ENCODE data around the gene LRRC36. TPM values are rescaled to one million over a fixed set of nuclear protein-coding genes. Genes with fewer than 3 reads are reported as not detected.

The LRRC36 gene, protein sequence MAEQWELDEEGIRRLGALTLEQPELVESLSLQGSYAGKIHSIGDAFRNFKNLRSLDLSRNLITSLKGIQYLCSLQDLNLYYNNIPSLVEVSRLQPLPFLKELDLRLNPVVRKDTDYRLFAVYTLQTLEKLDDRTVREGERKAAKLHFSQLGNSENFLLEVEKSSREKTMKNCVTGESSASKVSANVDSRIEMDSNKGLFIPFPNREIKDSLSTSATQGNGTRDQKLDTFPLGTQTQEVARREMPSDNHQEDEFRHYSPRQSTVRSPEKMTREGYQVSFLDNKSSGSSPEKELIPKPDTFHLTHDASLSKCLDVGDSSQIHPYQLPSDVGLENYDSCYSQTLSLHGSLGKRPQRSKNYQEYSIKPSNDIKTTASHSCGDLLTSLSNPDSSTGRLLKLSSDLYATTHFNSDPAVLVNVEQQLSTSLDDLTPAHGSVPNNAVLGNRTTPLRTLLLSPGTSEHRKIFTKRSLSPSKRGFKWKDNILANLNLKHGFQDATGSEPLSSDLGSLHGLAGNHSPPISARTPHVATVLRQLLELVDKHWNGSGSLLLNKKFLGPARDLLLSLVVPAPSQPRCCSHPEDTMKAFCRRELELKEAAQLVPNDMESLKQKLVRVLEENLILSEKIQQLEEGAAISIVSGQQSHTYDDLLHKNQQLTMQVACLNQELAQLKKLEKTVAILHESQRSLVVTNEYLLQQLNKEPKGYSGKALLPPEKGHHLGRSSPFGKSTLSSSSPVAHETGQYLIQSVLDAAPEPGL
- not detected in 2 replicates for total RNA-seq

DNA sequence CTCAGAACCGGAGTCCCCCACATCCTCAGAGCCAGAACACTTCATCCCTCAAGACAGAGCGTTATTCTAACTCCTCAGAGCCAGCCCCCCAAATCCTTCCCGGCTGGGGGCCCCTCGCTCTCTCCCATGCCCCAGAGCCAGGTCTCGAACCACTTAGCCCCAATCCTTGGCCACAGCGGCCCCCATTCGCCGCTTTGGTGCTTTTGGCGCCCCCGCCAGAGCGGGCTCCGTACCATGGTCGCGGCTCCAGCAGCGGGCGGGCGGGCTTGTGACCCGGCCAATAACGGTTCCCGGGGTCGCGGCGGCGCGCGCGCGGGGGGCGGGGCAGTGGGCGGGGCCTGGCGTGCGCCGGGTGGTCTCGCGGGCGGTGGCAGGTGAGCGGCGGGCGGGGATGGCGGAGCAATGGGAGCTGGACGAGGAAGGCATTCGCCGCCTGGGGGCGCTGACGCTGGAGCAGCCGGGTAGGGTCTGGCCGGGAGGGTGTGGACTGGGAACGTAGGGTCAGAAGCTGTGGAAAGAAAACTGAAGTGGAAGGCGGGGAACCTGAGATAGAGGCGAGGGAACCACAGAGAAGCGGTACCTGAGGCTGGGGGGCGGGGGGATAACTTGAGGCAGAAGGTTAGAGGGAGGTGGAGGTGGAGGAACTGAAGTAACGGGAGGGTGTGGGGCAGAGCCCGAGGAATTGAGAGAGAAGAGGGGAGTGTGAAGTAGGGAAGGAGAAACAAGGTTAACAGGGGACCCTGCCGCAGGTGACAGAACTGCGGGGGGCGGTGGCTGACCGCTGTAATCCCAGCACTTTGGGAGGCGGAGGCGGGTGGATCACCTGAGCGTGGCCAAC lies at the start of gene LRRC36, which contains the start of gene KCTD19:
LRRC36 (plus strand) TSS at position 344 of the 838 bp plus-strand sequence; CDS start at position 392, 48 bp downstream.
KCTD19 (minus strand) TSS at position 270 of the 838 bp plus-strand sequence; CDS start at position 236, 34 bp downstream.
- Histone ChIP-seq H3K36me3 (ENCODE audit: control insufficient read depth, insufficient read depth, low read length) (no peaks in the 10 kb centered on the region), H3K27me3 (ENCODE audit: control insufficient read depth, insufficient read depth, low read length) (peaks cover 6% of the 10 kb centered on the region), H3K4me3 (ENCODE audit: low read depth, low read length) (no peak within 1 kb of the TSS)
- DNase-seq (ENCODE audit: low read depth) (no peak), FAIRE-seq (no peak)
- TF ChIP-seq, protein P1, sequence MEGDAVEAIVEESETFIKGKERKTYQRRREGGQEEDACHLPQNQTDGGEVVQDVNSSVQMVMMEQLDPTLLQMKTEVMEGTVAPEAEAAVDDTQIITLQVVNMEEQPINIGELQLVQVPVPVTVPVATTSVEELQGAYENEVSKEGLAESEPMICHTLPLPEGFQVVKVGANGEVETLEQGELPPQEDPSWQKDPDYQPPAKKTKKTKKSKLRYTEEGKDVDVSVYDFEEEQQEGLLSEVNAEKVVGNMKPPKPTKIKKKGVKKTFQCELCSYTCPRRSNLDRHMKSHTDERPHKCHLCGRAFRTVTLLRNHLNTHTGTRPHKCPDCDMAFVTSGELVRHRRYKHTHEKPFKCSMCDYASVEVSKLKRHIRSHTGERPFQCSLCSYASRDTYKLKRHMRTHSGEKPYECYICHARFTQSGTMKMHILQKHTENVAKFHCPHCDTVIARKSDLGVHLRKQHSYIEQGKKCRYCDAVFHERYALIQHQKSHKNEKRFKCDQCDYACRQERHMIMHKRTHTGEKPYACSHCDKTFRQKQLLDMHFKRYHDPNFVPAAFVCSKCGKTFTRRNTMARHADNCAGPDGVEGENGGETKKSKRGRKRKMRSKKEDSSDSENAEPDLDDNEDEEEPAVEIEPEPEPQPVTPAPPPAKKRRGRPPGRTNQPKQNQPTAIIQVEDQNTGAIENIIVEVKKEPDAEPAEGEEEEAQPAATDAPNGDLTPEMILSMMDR (IDR thresholded peaks at IDR 0.05; ENCODE audit: insufficient read depth, low read length, severe bottlenecking), result peak; percentile 56

DNA sequence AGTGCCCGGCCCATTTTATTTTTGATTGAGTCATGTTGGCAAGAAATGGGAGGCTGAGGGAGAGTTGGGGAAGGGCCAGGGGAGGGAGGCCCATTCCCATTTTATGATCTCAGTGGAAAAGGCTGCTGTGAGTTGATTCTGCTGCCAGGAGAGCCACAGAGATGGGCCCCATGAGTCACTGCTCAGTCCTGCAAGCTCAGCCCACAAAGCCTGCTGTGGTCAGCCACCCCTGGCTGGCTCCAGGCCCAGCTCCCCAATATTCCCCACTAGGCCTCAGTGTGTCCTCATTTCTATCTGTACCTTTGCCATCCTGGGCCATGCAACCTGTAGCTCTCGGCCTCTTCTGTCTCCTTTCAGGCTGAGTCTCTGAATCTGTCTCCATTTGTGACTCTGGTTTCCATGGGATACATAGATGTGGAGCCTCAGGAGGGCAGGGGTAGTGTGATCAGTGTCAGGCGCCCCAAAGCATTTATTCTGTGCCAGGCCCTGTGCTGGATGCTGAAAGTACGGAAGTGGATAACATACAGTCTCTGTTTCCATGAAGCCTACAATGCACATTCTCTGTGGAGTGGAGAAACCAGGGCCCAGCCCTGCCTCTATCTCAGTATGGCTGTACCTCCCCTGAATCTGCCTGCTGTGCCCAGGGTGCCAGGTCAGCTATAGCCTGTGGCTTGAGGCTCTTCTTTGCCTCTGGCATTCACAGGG lies 49.2 kb upstream of the LRRC36 start:
- H3K4me3 ChIP-seq (ENCODE audit: low read depth, low read length), result no peak overlapping the region
- DNase-seq (ENCODE audit: low read depth) (peak; percentile 95), FAIRE-seq (no peak)
- no peaks in the 10 kb centered on the region for H3K27me3 ChIP-seq (ENCODE audit: control insufficient read depth, insufficient read depth, low read length)
- peaks cover 2% of the 10 kb centered on the region for H3K36me3 ChIP-seq (ENCODE audit: control insufficient read depth, insufficient read depth, low read length)
- TF ChIP-seq, protein P1 (IDR thresholded peaks at IDR 0.05; ENCODE audit: insufficient read depth, low read length, severe bottlenecking), result no peak

DNA sequence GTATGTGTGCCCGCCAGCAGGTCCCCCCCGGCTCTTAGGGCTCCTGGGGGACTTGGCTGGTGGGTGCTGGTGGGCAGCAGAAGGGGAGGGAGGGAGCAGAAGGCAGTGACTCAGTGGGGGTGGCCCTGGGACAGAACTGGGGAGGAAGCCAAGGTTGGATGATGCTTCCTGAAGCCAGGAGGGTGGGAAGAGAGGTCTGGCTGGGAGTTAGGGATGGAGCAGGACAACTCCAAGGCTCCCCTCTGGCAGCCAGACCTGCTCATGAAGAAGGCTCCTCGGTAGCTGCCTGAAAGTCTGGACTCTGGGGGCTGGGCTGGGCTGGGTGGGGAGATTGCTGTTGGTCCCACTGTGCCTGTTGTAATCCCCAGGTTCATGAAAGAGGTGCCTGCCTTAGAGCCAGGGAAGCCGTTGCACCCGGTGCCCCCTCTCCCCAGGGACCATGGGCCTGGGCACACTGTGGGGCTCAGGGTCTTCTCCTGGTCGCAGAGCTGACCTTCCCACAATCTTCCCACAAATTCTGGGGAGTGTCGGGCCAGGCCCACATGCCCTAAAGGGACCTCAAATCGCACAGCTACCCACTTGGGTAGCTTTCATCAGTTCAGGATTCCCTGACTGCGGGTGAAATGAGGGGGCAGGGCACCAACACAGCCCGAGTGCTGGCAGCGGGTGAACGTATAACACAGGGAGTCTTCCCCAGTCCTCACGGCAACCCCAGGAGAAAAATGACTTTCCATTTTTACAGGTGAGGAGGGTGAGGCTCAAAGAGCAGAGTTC lies 48.4 kb upstream of the LRRC36 start:
- no peaks in the 10 kb centered on the region for H3K27me3 ChIP-seq (ENCODE audit: control insufficient read depth, insufficient read depth, low read length)
- peaks cover 2% of the 10 kb centered on the region for H3K36me3 ChIP-seq (ENCODE audit: control insufficient read depth, insufficient read depth, low read length)
- no peak for FAIRE-seq
- peak overlapping the region; percentile 65 for H3K4me3 ChIP-seq (ENCODE audit: low read depth, low read length)
- TF ChIP-seq, protein P1 (IDR thresholded peaks at IDR 0.05; ENCODE audit: insufficient read depth, low read length, severe bottlenecking), result no peak
- DNase-seq (ENCODE audit: low read depth), result peak; percentile 76

DNA sequence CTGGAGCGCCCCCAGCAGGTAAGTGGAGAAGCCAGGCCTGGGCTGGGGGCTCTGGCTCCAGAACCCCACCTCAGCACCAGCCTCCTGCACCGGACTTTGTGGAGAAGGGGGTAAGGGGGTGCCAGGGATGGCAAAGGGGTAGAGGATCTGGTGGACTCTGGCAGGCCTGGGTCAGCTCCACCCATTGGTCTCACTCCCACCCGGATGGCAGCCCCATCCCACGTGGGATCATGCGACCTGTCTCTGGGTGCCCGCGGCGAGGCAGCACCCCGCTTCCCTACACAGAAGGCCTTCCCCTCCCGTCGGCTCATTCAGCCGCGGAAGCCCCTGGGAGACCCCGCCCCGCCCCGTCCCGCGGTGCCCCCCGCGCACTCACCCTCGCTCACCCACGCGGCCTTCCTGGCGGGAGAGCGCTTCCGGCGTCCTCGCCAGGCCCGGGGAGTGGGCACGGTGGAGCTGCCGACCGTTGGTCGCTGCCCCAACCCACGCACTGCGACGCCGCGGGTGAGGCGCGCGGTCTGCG lies 47.8 kb upstream of the LRRC36 start:
- TF ChIP-seq, protein P1 (IDR thresholded peaks at IDR 0.05; ENCODE audit: insufficient read depth, low read length, severe bottlenecking), result peak; percentile 63
- FAIRE-seq, result no peak

More for the DNA sequence above, 47.8 kb upstream of the LRRC36 start:
- Histone ChIP-seq H3K27me3 (ENCODE audit: control insufficient read depth, insufficient read depth, low read length) (no peaks in the 10 kb centered on the region), H3K36me3 (ENCODE audit: control insufficient read depth, insufficient read depth, low read length) (peaks cover 2% of the 10 kb centered on the region), H3K4me3 (ENCODE audit: low read depth, low read length) (peak overlapping the region; percentile 65)
- DNase-seq (ENCODE audit: low read depth), result no peak
